ENCODE results near the gene GAK.
"Not testable (repeated sequence)": the region's sequence is repeated elsewhere in the genome, so short reads cannot be mapped to it uniquely, and the experiment has no call there.

The GAK gene

DNA sequence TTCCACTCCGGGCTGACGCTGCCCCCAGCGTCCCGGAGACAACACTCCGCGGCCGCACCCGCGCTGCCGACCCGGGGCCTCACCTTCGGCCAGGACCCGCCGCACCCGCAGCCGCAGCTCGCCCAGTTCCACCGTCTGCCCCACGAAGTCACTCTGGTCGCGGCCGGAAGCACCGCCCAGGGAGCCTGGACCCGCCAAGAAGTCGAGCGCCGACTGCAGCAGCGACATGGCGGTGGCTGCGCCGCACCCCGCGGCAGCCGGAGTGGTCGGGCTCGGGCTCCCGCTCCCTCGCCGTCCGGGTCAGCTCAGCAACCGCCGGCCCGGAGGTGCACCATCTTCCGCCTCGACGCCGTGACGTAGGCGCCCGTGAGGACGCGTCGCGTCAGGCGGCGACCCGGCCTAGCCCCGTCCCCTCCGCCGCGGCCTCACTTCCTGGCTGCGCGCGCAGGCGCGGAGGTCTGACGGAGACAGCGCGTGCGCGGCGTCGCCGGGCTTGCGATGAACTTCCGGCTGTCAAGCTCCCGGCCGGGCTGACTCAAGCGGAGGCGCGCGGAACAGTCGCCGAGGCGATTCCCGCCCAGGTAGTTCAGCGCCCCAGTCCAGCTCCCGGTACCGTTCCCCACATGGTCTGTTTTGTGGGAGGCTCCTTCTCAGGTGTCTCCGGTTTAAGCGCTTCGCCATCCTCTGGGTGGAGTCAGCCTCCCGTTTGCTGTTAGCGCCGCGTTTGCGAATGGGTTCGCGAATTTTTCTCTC, at the start of gene GAK, which contains the start of gene TMEM175:
TSS of gene GAK (minus strand) at position 357 of the 753 bp plus-strand sequence. CDS start at position 228, 129 bp downstream.
TSS of gene TMEM175 (plus strand) at position 501 of the 753 bp plus-strand sequence. CDS start 15,280 bp downstream, outside the sequence.
- DNase-seq (ENCODE audit: low spot score) = peak; percentile 100

DNA sequence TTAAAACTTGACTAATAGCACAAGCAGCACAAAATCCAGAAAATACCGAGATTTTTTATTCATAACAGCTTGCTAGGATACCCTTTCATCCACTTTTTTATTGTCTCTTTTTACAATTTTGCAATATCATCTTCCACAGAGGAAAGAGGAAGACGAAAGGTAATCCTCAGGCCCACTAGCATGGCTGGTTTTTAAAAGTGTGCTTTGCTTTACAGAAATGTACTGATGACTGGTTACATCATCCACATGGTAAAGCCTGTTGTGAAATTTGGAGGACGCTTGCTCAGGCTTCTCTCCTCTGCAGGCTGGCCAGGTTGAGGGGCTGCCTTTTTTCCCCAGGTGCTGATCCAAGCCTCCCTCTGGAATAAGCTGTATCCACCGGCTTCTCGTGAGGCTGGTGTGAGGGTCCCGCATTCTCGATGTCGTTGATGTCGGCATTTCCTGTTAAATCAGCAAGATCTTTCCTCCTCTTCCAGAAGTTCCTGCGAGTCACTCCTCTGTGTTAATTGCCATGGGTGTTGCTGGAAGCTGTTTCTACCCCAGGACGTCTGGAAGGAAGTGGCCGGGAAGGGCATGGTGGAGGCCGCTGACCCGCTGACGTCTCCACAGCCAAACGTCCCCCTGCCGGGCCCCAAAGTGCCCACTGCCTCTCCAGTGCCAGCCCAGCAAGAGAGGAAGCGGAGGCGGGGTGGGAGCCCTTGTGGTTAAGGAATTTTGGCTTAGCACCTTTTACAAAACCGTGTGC, 47.0 kb upstream of the GAK start:
- DNase-seq (ENCODE audit: low spot score) = peak; percentile 60

DNA sequence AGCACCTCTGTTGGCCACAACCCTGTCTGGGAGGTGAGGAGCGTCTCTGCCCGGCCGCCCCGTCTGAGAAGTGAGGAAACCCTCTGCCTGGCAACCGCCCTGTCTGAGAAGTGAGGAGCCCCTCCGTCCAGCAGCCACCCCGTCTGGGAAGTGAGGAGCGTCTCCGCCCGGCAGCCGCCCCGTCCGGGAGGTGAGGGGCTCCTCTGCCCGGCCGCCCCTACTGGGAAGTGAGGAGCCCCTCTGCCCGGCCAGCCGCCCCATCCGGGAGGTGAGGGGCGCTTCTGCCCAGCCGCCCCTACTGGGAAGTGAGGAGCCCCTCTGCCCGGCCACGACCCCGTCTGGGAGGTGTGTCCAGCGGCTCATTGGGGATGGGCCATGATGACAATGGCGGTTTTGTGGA, 43.9 kb upstream of the GAK start:
- DNase-seq (ENCODE audit: low spot score) = not testable (repeated sequence)

DNA sequence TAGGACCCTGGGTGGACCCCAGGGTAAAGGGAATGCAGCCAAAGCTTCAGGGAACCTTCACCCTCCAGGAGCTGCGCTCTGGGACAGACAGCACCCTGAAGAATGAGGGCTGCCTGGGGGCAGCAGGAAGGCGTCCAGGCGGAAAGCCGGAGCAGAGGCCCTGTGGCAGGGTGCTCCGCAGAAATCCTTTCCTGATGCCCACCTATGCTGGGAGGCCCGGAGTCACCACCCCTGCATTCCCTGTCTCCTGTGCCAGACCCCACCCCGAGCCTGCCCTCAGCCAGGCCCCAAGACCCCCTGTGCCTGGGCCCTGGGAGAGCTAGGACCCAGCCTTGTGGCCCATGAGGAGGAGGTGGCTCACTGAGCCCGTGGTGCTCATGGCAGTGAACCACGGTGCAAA, 42.6 kb upstream of the GAK start:
- no peak for DNase-seq (ENCODE audit: low spot score)

DNA sequence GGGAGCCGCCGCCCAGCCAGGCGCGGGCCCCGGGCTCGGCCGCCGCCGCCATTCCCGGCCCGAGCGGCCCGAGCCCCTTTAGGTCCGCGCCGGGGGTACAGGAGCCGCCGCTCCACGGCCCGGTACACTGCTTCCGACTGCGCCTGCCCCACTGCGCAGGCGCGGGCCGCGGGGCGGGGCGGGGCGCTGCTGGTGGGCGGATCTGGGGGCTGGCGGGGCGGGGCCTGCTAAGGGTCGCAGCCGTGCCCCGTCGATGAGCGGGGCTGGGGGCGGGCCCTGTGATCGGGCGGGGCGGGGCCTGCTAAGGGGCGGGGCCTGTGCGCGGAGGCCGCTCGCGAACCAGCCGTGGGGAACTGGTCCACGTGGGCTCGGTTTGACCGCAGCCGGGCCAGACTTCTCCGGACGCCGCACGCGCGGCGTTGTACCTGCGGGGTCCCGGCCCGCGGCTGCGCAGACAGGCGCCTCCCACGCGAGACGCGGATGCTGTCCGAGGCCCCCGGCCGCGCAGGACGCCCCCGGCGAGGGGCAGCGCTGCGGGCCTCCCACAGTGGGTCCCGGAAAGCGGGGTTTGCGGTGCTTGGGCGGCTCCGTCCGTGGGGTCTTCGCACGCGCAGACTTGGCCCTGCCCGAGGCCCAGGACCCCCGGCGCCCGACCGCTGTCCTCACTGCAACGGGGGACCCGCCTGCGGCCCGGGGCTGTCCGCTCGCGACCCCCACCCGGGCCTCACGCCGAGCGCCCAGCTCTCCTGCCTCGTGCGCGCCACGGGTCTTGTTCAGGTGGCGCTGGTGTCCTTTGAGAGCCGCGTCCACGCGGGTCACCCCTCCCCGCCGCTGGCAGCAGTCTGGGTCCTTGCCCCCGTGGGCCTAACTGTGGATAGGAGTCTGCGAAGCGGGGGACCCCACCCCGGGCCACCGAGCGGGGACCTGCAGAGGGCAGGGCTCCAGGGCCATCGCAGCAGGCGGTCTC, 41.6 kb upstream of the GAK start, which contains the start of gene DGKQ:
TSS of gene DGKQ (minus strand) at position 139 of the 967 bp plus-strand sequence. CDS start at position 52, 87 bp downstream.
- DNase-seq (ENCODE audit: low spot score) = peak; percentile 100

DNA sequence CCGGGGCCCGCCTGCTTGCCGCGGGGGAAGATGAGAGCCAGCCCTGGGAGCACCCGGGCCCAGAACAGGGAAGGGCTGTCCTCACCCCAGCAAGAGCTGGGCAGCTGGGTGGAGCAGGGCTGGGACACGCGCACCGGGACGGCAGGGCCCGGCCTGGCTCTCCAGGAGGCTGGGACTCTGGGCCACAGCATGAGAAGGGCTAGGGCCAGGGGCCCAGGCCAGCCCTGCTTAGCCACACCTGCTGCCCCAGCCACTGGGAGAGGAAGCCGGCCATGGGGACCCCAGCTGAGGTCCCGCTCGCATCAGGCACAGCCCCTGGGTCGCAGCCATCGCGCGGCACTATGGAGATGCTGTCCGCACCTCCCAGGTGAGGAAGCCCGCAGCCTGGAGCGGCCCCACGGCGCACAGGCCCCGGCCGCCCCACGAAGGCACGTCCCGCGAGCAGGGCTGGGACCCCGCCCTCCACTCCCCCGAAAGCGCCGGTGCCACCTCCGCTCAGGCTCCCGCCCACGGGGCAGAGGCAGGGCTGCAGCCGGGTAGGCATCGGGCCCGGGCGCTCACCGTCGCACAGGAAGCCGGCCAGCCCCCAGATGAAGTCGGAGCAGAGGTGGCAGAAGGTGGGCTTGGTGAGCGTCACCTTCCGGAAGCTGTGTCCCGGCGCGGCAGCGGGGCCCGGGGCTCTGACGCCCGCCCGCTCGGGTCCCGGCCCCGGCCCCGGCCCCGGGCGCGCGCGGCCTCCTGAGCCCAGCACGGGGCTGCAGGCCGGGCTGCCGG, 40.7 kb upstream of the GAK start:
- DNase-seq (ENCODE audit: low spot score) = peak; percentile 74

DNA sequence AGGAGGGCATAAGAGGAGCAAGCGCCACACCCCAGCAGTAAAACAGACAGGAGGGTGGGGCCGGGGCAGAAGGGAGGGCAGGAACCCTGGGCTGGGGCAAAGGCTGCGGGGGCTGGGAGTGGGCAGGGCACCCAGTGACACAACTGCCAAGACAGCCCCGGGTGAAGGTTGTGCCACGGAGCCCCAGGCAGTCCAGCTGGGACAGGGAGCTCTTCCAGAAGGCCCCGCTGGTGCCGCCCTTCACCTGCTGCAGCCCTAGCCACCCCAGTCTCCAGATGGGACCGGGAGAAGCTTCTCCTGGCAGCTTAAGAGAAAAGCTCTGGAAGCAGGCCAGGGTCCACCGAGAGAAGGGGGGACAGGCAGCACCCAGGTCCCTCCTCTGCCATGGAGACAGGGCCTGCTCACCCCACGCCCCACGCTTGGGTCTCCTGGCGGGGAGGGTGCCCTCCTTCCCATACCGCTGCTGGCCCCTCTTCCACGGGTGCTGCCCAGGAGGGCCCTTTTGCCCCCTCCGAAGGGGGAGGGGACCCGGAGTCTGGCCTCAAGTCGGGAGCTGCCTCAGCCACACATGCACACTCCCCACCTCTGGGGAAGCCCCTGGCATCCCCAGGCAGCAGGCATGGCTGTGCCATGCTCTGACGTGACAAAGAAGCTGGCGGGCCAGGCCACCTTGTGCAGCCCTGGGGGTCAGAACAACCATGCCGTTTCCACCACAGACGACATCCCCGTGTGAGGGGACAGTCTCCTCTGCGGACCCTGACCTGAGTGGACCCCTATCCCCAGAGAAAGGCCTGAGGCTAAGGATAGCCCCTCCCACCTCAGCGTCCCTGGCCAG, 39.8 kb upstream of the GAK start:
- no peak for DNase-seq (ENCODE audit: low spot score)

DNA sequence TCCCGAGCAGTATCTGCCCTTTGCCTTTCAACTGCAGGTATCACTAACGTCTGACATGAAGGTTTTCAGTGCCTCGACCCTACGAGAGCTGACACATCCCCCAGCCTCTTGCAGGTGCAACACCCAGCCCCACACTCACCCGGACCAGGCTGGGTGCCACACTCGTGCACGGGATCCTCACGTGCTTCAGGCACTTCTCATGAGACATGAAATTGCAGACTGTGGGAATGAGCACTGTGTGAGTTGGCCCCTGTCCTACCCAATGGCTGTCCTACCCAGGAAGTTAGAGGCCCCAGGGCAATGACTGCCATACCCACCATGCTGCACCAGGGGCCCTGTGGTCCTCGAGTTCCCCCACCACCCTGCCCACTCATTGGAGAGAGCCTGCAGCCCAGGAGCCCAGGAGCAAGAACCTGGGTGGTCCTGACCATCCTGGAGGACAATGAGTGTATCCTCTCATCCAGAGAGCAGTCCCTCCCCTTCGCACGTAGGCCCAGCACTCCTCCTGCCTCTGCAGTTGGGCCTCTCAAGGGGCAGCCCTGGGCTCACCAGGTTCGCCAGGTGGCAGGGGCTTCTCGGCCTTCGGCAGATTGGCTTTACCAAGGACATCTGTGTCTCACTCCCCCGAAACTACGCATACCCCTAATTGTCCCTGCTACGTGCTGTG, 38.9 kb upstream of the GAK start:
- DNase-seq (ENCODE audit: low spot score) = no peak

DNA sequence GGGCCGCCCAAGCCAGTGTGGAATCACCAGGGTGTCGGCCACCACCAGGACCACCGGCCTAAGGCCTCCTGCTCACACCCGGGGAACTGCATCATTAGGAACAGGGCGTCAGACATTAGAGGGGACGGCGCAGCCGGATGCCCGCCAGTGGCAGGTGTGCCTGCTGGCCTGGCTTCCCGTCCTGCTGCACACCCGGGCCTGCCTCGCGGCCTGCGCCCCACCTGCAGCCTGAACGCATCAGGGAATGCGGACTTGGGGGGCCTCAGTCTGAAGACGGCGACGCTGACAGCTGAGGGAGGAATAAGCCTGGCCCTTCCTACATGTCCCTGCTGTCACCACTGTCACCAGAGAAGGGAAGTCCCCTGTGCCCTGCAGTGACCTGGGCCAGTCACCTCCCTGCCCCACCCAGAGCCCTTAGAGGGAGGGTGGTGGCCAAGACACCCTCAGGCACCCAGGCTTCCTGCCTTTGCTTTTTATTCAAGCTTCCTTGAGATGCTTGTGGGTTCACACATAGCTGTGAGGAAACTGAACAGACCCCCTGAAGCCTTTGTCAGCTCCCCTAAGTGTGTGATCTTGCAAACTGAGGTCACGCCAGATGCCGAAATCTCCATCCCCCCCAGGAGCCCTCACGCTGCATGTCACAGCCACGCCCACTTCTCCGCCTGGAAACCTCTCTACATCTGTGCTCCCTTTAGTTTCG, 38.1 kb upstream of the GAK start:
- DNase-seq (ENCODE audit: low spot score) = no peak

DNA sequence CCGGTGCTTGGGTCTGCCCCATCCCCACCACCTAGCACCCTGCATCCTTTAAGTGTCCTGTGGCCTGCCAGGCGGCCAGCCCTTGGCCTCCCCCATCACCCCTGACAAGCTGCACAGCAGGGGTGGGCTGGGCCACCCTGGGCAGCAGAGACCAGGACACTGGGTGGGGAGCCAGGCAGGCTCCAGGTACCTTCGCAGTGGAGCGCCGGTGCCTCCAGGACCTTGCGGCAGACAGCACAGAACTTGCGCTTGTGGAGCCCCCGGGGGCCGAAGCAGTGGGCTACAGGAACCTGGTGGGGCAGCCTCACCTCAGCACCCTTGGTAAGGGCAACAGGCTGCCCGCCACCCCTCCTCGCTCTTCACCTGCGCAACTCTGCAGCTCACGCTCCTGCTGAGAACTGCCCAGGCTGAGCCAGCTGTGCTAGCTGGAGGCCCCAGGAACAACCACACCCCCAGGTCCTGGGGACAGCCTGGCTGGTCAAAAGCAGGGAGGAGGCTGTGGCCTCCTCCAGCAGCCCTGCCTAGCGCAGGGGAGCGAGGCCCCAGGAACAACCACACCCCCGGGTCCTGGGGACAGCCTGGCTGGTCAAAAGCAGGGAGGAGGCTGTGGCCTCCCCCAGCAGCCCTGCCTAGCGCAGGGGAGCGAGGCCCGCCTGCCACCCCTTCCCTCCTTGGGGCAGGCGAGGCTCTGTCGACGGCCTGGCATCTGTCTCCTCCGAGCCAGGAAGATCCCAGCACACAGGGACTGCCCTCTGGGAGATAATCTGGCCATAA, 36.7 kb upstream of the GAK start:
- no peak for DNase-seq (ENCODE audit: low spot score)

DNA sequence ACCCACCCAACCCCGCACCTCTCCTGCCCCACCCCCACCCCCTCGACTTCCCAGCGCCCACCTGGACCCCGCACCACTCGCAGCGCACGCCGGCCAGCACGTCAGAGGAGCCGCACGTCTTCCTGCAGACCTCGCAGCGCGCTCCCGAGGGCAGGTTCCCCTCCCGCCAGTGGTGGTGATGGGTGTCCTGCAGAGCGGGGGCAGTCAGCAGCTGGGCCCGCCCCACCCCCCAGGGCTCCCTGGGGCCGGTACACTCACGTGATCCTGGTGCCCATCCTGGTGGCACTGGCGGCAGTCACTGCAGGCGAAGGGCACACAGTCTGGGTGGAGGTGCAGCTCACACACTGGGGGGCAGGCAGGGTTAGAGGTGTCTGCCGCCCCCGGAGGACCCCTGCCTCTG, 36.1 kb upstream of the GAK start:
- DNase-seq (ENCODE audit: low spot score) = no peak

DNA sequence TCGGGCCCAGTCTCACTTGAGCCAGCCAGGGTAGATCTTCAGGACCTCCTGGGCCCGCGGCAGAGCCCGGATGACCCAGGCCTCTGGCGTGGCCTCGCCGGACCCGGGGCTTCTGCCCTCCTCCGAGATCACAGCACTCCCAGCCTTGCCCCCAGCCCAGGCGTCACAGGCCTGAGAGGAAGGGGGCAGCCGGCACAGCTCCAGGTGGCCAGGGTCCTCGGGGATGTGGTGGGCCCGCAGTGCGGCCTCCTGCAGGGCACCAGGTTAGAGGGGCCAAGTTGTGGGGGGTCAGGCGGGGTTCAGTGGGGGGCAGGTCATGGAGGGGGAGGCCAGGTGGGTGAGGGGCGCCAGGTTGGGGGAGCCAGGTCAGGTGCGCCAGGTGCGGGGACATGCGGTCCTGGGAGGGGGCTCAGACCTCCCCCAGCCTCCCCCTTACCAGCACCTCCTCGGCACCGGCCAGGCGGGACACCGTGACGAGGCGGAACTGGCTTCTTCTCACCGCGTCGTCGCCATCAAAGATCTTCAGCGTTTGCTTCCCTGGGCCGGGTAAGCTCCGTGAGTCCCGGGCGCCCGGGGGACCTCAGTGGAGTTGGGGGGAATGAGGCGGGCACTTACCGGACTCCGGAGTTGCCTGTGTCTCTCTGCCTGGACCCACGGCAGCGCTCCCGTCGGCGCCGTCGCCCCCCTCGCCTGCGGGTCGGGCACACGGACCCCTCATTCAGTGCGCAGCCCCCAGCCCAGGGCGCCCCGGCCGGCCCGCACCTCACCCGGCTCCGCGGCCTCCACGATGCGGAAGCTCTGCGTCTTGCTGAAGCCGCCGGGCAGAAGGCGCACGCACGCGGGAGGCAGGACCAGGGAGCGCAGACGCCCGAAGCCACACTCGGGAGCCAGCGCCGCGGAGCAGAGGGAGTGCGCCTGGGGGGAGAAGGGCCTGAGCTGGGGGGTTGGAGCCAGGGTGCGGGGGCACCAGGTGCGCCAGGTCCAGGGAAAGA, 35.3 kb upstream of the GAK start:
- no peak for DNase-seq (ENCODE audit: low spot score)

DNA sequence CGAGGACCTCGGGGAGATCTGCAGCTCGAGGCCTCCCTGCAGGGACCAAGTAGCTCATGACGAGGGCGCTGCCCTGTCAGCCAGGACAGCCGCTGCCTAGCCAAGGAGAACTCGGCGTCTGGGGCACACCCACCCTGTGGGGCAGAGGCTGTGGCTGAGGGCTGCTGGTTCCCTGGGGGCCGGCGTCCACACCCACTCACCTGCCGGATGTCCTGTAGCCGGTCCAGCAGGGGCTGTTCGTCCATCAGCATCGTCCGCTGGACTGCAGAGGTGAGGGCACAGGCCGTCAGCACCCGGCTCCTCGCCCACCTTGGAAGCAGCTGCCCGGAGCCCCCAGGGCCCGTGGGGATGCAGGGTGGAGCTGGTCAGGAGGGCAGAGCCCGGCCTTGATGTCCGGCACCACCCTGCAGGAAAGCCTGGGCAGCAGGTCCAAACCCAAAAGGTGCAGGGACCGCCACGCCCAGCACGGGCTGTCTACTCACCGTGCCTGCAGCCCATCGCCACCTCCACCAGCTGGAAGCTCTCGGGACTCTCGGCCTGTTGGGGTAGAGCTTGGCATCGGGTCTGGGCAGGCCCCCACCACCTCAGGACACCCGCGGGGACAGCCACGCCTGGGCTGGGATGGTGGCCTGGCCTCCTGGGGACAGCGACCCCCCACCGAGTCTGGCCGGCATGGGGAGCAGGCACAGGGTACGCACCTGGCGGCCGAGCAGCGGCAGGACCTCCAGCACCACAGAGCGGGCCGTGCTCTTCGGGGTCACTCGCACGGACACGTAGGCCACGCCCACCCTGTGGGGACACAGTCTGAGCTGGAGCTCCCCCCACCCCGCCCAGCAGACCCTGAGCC, 34.4 kb upstream of the GAK start:
- no peak for DNase-seq (ENCODE audit: low spot score)

DNA sequence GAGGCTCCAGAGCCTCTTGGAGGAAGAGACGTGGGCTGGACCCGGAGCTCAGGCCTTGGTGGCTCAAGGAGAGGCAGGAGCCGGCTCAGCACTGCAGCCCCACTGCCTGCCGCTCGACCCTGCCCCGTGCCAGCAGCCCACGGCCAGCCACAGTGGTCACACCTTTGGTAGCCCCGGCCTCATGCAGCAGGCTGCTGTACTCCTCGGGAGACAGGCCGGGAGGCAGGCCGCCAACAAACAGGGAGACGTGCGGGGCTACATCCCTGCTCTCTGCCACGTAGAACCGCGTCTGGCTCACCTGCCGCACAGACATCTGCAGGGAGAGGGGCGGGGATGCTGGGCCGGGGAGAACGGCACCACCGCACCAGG, 33.6 kb upstream of the GAK start:
- no peak for DNase-seq (ENCODE audit: low spot score)

DNA sequence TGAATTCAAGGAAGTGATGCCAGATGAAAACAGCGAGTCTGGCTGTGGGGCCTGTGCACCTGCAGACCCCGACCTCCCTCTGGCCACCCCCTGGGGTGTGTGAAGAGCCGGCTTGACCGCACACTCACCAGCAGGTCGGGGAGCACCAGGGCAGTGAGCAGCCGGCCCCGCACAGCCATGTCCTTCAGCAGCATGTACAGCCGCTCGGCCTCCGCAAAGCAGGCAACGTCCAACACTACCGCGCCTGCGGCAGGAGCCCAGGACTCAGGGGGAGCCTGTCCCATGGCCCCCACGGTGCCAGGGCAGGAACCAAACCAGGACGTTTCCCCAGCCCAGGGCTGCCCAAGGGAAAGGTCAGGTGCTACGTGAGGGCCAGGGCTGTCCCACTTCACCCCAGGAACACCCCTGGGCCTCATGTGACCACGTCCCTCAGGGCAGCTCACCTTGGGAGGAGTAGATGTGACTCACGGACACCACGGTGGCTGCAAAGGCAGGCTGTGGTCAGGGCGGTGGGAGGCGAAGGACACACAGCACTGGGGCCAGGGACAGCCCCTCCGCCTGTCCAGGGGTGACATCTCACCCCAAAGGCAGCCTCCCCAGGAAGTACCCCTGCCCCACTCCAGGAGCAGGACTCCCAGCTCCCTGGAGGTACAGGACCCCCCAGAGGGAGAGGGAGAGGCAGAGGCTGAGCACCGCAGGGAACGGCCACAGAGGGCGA, 33.1 kb upstream of the GAK start:
- no peak for DNase-seq (ENCODE audit: low spot score)

Data from GM03348 (cell line).